HepG2 (cell line): ENCODE results near the gene FREM3. TPM values are rescaled to one million over a fixed set of nuclear protein-coding genes. Genes with fewer than 3 reads are reported as not detected.
A peak's percentile ranks its signal among the peaks of the same experiment; 100 is the strongest.

ENCODE experiments used
- ATAC-seq: fragments of 200-7000 bp; cut with Tn5 transposase; 3 replicates; pipeline ENCODE4 v1.9.1; 2020; ENCODE audit warnings: mild to moderate bottlenecking, moderate library complexity
- BruUV-seq: library from RNA; stranded (reverse); fragments of 400-500 nt; replicated peaks from 2 replicates; lab custom pipeline; 2021; lab: Mats Ljungman, UMichigan
- CTCF ChIA-PET: fragments of 300-600 bp; formaldehyde crosslinking; extraction: SDS; loops from one replicate; lab custom pipeline; 2021; ENCODE audit warnings: low total read pairs, inconsistent platforms, low intra/inter-chr PET ratio; lab: Yijun Ruan, JAX
- POLR2A ChIA-PET: fragments of 350-600 bp; sonication (Branson Sonifier 250); formaldehyde crosslinking; loops from one replicate; lab custom pipeline; 2020; ENCODE audit warnings: antibody characterized with exemption, inconsistent platforms; lab: Yijun Ruan, JAX
- DNase-seq: peaks from one replicate; pipeline ENCODE4 v3.0.0-alpha.2; 2015; ENCODE audit warnings: low spot score
- FAIRE-seq: peaks from 3 replicates; lab custom pipeline; 2011; peaks lifted over from hg19 to GRCh38; lab: Jason Lieb, UNC
- H2AFZ ChIP-seq: one replicate; pipeline ENCODE4 v1.6.1; 2011; ENCODE audit warnings: low read length, inconsistent platforms
- H3K27ac ChIP-seq: fragments of 300-600 bp; 3 replicates; pipeline ENCODE4 v1.8.0; 2011; ENCODE audit warnings: mixed run types, mild to moderate bottlenecking, mixed read lengths, low read length, inconsistent platforms; ENCODE audit not compliant: insufficient read depth; ENCODE audit errors: extremely low read length
- H3K27me3 ChIP-seq, 2 experiments: fragments of 200-600 bp in 1 of 2; 2 replicates in 1 of 2; 3 replicates in 1 of 2; pipeline versions ENCODE4 v1.6.0 to v1.8.0; 2011; ENCODE audit warnings: low read length in 2 of 2, mild to moderate bottlenecking in 2 of 2, moderate library complexity in 2 of 2, inconsistent platforms in 1 of 2; ENCODE audit not compliant: insufficient read depth in 2 of 2, control insufficient read depth in 1 of 2
- H3K36me3 ChIP-seq, 2 experiments: fragments of 200-600 bp in 1 of 2; replicated peaks in 1 of 2; 2 replicates in 1 of 2; 3 replicates in 1 of 2; pipeline versions ENCODE4 v1.5.1 to v1.8.0; 2011; ENCODE audit warnings: low read length in 2 of 2, inconsistent platforms in 1 of 2; ENCODE audit not compliant: insufficient read depth in 2 of 2, control insufficient read depth in 1 of 2
- H3K4me1 ChIP-seq: 2 replicates; pipeline ENCODE4 v1.5.1; 2012; ENCODE audit warnings: low read length, inconsistent platforms; ENCODE audit not compliant: insufficient read depth
- H3K4me2 ChIP-seq: 2 replicates; pipeline ENCODE4 v1.6.0; 2011; ENCODE audit warnings: low read depth, low read length, inconsistent platforms
- H3K4me3 ChIP-seq, 3 experiments: fragments of 200-600 bp in 1 of 3; sonication (generic), shearing (Covaris generic) in 1 of 3; replicated peaks in 1 of 3; 2 replicates each; pipeline ENCODE4 v1.5.1; 2011 to 2016; ENCODE audit warnings: low read length in 3 of 3, inconsistent platforms in 2 of 3, low read depth in 2 of 3, mild to moderate bottlenecking in 2 of 3, control low read depth in 1 of 3, mixed read lengths in 1 of 3; ENCODE audit not compliant: insufficient read depth in 1 of 3
- H3K79me2 ChIP-seq: one replicate; pipeline ENCODE4 v1.6.1; 2011; ENCODE audit warnings: low read length, inconsistent platforms; ENCODE audit not compliant: insufficient read depth
- H3K9ac ChIP-seq: 2 replicates; pipeline ENCODE4 v1.6.0; 2011; ENCODE audit warnings: mild to moderate bottlenecking, low read depth, low read length, inconsistent platforms; ENCODE audit not compliant: insufficient read depth
- H3K9me3 ChIP-seq: 2 replicates; pipeline ENCODE4 v1.5.1; 2012; ENCODE audit warnings: mild to moderate bottlenecking, low read length
- H4K20me1 ChIP-seq: 2 replicates; pipeline ENCODE4 v1.6.0; 2011; ENCODE audit warnings: inconsistent platforms, mild to moderate bottlenecking, low read length, moderate library complexity; ENCODE audit not compliant: insufficient read depth
- ZNF672 ChIP-seq: sonication (generic); formaldehyde crosslinking; IDR thresholded peaks from 2 replicates; pipeline ENCODE4 v1.8.1; 2022; ENCODE audit warnings: missing genetic modification reagents
- WGBS: methylation state at CpG from one replicate; pipeline ENCODE4 v1.1.6; 2017; ENCODE audit warnings: low lambda C conversion rate; 5-methylcytosine and 5-hydroxymethylcytosine counted together
- in situ Hi-C: cut with HindIII; loops from 2 replicates; pipeline ENCODE4 v1.10.0; 2017; ENCODE audit warnings: low pct_unique_long_range_greater_than_20kb; ENCODE audit not compliant: extremely low pct_ligation_motif_present
- intact Hi-C: fragments of 100-400 bp; cut with micrococcal nuclease; formaldehyde crosslinking; loops from one replicate; pipeline ENCODE4 v1.10.0; 2022; ENCODE audit not compliant: unreplicated experiment
- polyA plus RNA-seq, 8 experiments: library from polyadenylated mRNA; depleted of rRNA in 3 of 8; stranded (reverse) in 7 of 8; unstranded in 1 of 8; fragments of >200 nt; fragmentation: Illumina TruSeq in 4 of 8; extraction: Trizol in 4 of 8; gene quantifications; 2 replicates each; pipeline versions ENCODE4 v1.2.1 to v1.2.3, GENCODE V29; 2011 to 2016; ENCODE audit warnings: low read depth in 4 of 8, missing spikeins in 1 of 8, mixed read lengths in 1 of 8; ENCODE audit not compliant: insufficient read depth in 1 of 8
- total RNA-seq, 5 experiments: library from RNA; depleted of rRNA; stranded (reverse); fragments of >200 nt; fragmentation: Illumina TruSeq; extraction: Trizol; gene quantifications; 2 replicates each; pipeline ENCODE4 v1.2.3, GENCODE V29; 2016; ENCODE audit warnings: low read depth in 1 of 5
- TF ChIP-seq, protein P1 (sequence below): sonication (generic); formaldehyde crosslinking; IDR thresholded peaks from one replicate; pipeline ENCODE4 v1.5.1; 2020; ENCODE audit warnings: mild to moderate bottlenecking, missing genetic modification reagents; ENCODE audit errors: not compliant biosample characterization

The FREM3 gene
- total and polyA plus RNA-seq, 2 of the 13 experiments (the other 11 are each of a cell fraction or from before 2014, with no cell fraction given), result not detected

DNA sequence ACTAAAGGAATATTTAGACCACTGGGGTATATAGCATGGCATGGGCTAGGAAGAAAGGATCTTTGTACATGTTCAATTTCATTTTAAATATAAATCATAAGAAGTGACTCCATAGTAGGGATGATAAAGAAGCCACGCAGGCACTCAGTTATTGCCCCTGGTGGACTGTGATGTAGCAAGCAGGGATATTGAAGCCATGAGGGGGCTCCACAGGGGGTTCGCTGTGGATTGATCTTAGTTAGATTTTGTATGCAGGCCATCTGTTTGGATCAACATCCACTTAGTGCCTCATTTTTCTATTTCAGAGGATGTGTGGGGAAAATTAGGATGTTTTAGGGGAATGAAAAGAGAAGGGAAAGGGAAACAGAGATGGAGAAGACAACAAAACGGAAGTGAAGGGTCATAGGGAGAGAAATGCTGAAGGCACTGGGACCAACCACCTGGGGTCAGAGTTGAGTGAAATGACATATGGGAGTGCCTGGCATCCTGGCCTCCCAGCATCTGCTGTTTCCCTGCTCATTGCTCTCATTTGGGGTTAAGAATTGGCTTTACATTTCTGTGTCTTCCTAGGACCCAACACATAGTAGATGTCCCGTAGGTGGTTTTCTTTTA lies 11.2 kb upstream of the FREM3 start:
- no peaks in the 10 kb centered on the region for H4K20me1 ChIP-seq
- intact Hi-C loops (no loop called here), in situ Hi-C loops (no loop called here)
- ATAC-seq (peak; percentile 46; the same call in 2 of the 3 replicates), FAIRE-seq (no peak), DNase-seq (no peak)
- H3K4me3 ChIP-seq, result no peak overlapping the region
- BruUV-seq, result no TSS peak
- no peak overlapping the region for H3K9ac ChIP-seq
- ChIA-PET CTCF (no interaction called here), POLR2A (no interaction called here)
- H3K9me3 ChIP-seq, result no peaks in the 10 kb centered on the region
- H3K4me1 ChIP-seq, result no peaks in the 10 kb centered on the region
- no peaks in the 10 kb centered on the region for H3K79me2 ChIP-seq
- no peak overlapping the region for H3K27ac ChIP-seq
- H3K27me3 ChIP-seq, result no peaks in the 10 kb centered on the region
- no peaks in the 10 kb centered on the region for H3K36me3 ChIP-seq
- TF ChIP-seq ZNF672, result no peak
- TF ChIP-seq, protein P1, sequence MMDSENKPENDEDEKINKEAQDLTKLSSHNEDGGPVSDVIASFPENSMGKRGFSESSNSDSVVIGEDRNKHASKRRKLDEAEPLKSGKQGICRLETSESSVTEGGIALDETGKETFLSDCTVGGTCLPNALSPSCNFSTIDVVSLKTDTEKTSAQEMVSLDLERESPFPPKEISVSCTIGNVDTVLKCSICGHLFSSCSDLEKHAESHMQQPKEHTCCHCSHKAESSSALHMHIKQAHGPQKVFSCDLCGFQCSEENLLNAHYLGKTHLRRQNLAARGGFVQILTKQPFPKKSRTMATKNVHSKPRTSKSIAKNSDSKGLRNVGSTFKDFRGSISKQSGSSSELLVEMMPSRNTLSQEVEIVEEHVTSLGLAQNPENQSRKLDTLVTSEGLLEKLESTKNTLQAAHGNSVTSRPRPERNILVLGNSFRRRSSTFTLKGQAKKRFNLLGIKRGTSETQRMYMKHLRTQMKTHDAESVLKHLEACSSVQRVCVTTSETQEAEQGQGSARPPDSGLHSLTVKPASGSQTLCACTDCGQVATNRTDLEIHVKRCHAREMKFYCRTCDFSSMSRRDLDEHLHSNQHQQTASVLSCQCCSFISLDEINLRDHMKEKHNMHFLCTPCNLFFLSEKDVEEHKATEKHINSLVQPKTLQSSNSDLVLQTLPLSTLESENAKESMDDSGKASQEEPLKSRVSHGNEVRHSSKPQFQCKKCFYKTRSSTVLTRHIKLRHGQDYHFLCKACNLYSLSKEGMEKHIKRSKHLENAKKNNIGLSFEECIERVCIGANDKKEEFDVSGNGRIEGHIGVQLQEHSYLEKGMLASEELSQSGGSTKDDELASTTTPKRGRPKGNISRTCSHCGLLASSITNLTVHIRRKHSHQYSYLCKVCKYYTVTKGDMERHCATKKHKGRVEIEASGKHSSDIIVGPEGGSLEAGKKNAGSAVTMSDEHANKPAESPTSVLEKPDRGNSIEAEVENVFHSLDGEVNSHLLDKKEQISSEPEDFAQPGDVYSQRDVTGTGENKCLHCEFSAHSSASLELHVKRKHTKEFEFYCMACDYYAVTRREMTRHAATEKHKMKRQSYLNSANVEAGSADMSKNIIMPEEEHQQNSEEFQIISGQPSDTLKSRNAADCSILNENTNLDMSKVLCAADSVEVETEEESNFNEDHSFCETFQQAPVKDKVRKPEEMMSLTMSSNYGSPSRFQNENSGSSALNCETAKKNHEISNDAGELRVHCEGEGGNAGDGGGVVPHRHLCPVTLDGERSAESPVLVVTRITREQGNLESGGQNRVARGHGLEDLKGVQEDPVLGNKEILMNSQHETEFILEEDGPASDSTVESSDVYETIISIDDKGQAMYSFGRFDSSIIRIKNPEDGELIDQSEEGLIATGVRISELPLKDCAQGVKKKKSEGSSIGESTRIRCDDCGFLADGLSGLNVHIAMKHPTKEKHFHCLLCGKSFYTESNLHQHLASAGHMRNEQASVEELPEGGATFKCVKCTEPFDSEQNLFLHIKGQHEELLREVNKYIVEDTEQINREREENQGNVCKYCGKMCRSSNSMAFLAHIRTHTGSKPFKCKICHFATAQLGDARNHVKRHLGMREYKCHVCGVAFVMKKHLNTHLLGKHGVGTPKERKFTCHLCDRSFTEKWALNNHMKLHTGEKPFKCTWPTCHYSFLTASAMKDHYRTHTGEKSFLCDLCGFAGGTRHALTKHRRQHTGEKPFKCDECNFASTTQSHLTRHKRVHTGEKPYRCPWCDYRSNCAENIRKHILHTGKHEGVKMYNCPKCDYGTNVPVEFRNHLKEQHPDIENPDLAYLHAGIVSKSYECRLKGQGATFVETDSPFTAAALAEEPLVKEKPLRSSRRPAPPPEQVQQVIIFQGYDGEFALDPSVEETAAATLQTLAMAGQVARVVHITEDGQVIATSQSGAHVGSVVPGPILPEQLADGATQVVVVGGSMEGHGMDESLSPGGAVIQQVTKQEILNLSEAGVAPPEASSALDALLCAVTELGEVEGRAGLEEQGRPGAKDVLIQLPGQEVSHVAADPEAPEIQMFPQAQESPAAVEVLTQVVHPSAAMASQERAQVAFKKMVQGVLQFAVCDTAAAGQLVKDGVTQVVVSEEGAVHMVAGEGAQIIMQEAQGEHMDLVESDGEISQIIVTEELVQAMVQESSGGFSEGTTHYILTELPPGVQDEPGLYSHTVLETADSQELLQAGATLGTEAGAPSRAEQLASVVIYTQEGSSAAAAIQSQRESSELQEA (CRISPR knock-in tag), result no peak
- H3K4me2 ChIP-seq, result no peak overlapping the region
- H2AFZ ChIP-seq, result no peak overlapping the region
- WGBS, result 37% methylated on average over 4 of the region's 4 CpGs
